Prostate gland (tissue), 2 donors: Measurements from ENCODE around the gene LIPT2. TPM values are rescaled to one million over a fixed set of nuclear protein-coding genes. Genes with fewer than 3 reads are reported as not detected.

Source experiments
- DNase-seq: peaks from one replicate; pipeline ENCODE4 v3.0.0-alpha.2; 2019; ENCODE audit warnings: low spot score
- H3K27ac ChIP-seq, 2 donors: fragments of 200-600 bp; sonication (generic); 2 replicates each; pipeline ENCODE4 v1.5.1; 2017 to 2019
- H3K27me3 ChIP-seq: fragments of 200-600 bp; sonication (generic); replicated peaks from 2 replicates; pipeline ENCODE4 v1.5.1; 2019; ENCODE audit not compliant: insufficient read depth
- H3K36me3 ChIP-seq, 2 donors: fragments of 200-600 bp; sonication (generic); 1 replicate in 1 of 2; 2 replicates in 1 of 2; pipeline versions ENCODE4 v1.5.1 to v1.8.1; 2017 to 2019
- H3K4me1 ChIP-seq: fragments of 200-600 bp; sonication (generic); replicated peaks from 2 replicates; pipeline ENCODE4 v1.5.1; 2019
- H3K4me3 ChIP-seq, 2 donors: fragments of 200-600 bp; sonication (generic); 2 replicates each; pipeline ENCODE4 v1.5.1; 2017 to 2019
- H3K9me3 ChIP-seq: fragments of 200-600 bp; sonication (generic); 2 replicates; pipeline ENCODE4 v1.5.1; 2017
- CTCF ChIP-seq, 4 experiments: fragments of 200-600 bp in 2 of 4; fragments of 450-650 bp in 2 of 4; sonication (generic) in 2 of 4; IDR thresholded peaks; 1 replicate in 3 of 4; 2 replicates in 1 of 4; pipeline ENCODE4 v1.5.1; 2016 to 2019; ENCODE audit warnings: antibody characterized with exemption in 4 of 4, mild to moderate bottlenecking in 2 of 4, moderate library complexity in 2 of 4
- POLR2A ChIP-seq: fragments of 450-650 bp; IDR thresholded peaks from one replicate; pipeline ENCODE4 v1.6.1; 2016; ENCODE audit warnings: antibody characterized with exemption, mild to moderate bottlenecking
- POLR2AphosphoS5 ChIP-seq: sonication (generic); formaldehyde crosslinking; IDR thresholded peaks from one replicate; pipeline ENCODE4 v1.6.1; 2017; ENCODE audit warnings: antibody characterized with exemption
- WGBS: methylation state at CpG from one replicate; pipeline ENCODE4 v1.1.5; 2018; 5-methylcytosine and 5-hydroxymethylcytosine counted together
- intact Hi-C: fragments of 100-400 bp; cut with DNase I; formaldehyde crosslinking; loops from one replicate; pipeline ENCODE4 v1.14.2; 2022
- total RNA-seq, 2 donors: library from RNA; depleted of rRNA; stranded (reverse); fragments of >200 nt; gene quantifications; one replicate each; pipeline ENCODE4 v1.1.0, GENCODE V29; 2016

The LIPT2 gene
- total RNA-seq, 2 donors from 2014 or later = 17.5 to 25.4 TPM

DNA sequence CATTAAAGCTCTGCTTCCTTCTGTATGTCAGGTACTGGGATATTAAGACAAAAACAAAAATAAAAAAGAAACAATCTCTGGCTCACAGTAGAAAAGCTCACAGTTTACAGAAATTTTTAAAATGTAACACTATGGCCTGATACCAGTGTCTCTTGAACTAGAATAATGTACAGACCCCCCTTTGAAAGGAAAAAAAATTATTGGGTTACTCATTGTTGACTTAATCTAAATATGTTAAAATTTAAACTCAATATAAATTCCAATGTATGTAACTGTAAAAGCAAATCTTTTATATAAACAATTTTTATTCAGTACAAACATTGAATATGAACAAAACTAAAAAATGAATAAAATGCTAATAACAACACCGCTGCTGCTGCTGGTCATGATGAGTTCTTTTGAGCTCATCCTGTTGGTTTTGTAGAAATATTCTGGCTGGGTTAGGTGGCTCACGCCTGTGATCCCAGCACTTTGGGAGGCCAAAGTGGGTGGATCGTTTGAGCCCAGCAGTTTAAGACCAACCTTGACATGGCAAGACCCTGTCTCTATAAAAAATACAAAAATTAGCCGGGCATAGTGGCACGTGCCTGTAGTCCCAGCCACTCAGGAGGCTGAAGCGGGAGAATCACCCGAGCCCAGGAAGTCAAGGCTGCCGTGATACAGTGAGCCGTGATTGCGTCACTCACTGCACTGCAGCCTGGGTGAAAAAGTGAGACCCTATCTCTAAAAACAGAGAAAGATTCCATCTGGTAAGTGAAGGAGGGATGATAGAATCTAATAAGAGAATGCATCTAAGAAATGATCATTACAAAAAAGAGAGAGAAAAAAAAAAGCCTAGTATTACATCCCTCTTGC, 14.4 kb downstream of the LIPT2 start:
- DNase-seq = no peak
- H3K4me3 ChIP-seq = no peak overlapping the region
- intact Hi-C loops = no loop called here
- no peak for TF ChIP-seq POLR2AphosphoS5
- TF ChIP-seq CTCF (IDR thresholded peaks at IDR 0.05) = no peak
- no peak for TF ChIP-seq POLR2A
- no peaks in the 10 kb centered on the region for H3K4me1 ChIP-seq
- no peaks in the 10 kb centered on the region for H3K36me3 ChIP-seq
- H3K27me3 ChIP-seq = no peaks in the 10 kb centered on the region
- H3K9me3 ChIP-seq = no peaks in the 10 kb centered on the region
- 79% methylated on average over 10 of the region's 10 CpGs for WGBS
- no peak overlapping the region for H3K27ac ChIP-seq

GRCh38 chr11:74476536-74476935, 17.0 kb downstream of the LIPT2 start:
- 91% methylated on average over 2 of the region's 2 CpGs for WGBS
- H3K27ac ChIP-seq = no peak overlapping the region
- TF ChIP-seq POLR2AphosphoS5 (no peak), POLR2A (no peak), CTCF (IDR thresholded peaks at IDR 0.05) (no peak)
- no peak for DNase-seq
- H3K4me1 ChIP-seq = no peaks in the 10 kb centered on the region
- H3K9me3 ChIP-seq = no peaks in the 10 kb centered on the region
- no peaks in the 10 kb centered on the region for H3K27me3 ChIP-seq
- no peaks in the 10 kb centered on the region for H3K36me3 ChIP-seq
- intact Hi-C loops = no loop called here
- H3K4me3 ChIP-seq = no peak overlapping the region

DNA sequence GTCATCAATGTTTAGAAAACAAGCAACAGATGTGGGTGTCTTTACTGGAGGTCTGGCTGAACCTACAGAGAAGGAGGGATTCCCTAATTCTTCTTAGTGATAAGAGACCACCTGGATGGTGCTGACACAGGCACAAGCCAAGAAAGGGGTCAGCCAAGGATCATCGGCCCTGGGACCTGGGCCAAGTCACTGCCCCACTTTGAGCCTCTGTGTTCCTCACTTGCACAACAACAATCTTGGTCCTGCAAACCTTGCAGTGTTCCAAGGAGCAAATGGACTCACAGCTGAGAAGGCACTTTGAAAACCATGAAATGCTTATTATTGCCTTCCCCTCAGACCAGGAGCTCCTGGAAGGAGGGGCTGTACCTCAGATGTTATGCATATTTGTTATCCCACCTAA, 19.2 kb downstream of the LIPT2 start:
- DNase-seq = no peak
- TF ChIP-seq CTCF (IDR thresholded peaks at IDR 0.05) (no peak), POLR2A (no peak), POLR2AphosphoS5 (no peak)
- intact Hi-C loops = no loop called here
- H3K36me3 ChIP-seq = no peaks in the 10 kb centered on the region
- WGBS = 33% methylated on average over 1 of the region's 1 CpG
- H3K27ac ChIP-seq = no peak overlapping the region
- H3K4me1 ChIP-seq = no peaks in the 10 kb centered on the region
- H3K27me3 ChIP-seq = no peaks in the 10 kb centered on the region
- no peaks in the 10 kb centered on the region for H3K9me3 ChIP-seq
- no peak overlapping the region for H3K4me3 ChIP-seq

GRCh38 chr11:74473382-74474173, 19.9 kb downstream of the LIPT2 start:
- no peaks in the 10 kb centered on the region for H3K9me3 ChIP-seq
- intact Hi-C loops = no loop called here
- no peak for TF ChIP-seq CTCF (IDR thresholded peaks at IDR 0.05)
- no peak for TF ChIP-seq POLR2A
- no peak for TF ChIP-seq POLR2AphosphoS5
- DNase-seq = no peak
- no peaks in the 10 kb centered on the region for H3K4me1 ChIP-seq
- H3K4me3 ChIP-seq = no peak overlapping the region
- no peak overlapping the region for H3K27ac ChIP-seq
- H3K27me3 ChIP-seq = no peaks in the 10 kb centered on the region
- WGBS = 66% methylated on average over 10 of the region's 10 CpGs
- H3K36me3 ChIP-seq = no peaks in the 10 kb centered on the region
